Measurements from ENCODE around the gene LYSMD2.

The LYSMD2 gene

DNA sequence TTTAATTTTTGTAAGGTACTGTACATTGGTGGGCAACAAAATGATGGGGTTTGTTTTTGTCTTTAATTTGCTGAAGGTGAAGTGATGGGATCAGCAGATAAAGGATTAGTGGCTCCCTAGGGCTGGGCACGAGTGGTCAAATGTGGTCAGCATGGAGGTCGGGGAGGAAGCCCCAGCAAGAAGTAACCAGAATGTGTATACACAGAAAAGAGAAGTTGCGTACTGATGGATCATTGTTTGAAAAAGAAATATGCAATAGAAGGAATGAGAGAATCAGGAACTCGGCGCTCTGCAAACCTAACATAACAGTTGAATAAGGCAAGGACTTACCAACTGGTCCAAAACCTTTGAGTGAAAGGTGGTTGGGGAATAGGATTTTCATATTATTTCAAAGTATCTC lies 15.4 kb upstream of the LYSMD2 start:
- no peak for DNase-seq (ENCODE audit: low read depth in 1 of 2, low spot score in 1 of 2)

DNA sequence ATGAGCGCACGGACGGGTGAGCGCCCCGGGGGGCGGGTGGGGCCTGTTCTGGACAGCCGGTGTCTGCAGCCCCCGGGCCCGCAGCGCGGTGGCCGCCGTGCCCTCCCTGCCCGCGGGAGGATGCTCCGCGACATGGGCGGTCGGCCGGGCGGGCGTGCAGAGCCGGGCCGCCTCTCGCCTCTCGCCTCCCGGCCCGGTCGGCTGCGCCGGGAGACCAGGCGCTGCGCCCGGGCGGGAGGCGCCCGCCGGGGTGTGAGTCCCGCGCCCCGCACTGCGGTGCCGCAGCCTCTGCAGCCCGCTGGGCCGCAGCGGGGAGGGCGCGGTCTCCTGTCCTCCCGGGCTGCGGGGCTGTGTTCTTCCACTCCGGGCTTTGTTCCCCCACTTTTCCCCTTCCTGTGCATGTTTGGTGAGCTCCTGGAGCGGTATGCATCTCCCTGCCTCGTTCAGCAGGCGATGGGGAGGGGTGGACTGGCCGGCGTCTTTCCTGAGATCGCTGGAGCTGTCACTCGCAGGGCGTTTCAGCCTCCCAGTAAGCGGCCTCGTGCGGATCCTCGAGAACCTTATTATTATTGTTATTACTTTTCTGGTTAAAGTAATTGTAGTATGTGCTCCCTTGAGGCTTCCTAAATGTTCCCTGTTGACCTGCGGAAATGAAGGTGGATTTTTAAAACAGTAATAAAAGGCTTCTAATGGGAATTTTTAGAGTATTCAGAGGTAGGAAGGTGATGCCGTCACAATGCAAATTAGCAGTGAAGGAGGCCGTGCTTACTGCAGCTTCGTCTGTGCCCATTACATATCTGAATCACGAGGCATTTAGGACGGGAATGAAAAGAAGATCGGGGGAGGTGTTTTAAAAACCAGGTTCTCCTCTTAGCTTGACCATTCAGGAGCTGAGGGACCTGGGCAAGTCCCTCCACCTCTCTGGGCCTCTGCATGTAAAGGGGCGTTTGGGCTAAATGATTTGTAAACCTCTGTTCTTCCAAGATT lies 14.5 kb upstream of the LYSMD2 start:
- DNase-seq (ENCODE audit: low read depth in 1 of 2, low spot score in 1 of 2): no peak

DNA sequence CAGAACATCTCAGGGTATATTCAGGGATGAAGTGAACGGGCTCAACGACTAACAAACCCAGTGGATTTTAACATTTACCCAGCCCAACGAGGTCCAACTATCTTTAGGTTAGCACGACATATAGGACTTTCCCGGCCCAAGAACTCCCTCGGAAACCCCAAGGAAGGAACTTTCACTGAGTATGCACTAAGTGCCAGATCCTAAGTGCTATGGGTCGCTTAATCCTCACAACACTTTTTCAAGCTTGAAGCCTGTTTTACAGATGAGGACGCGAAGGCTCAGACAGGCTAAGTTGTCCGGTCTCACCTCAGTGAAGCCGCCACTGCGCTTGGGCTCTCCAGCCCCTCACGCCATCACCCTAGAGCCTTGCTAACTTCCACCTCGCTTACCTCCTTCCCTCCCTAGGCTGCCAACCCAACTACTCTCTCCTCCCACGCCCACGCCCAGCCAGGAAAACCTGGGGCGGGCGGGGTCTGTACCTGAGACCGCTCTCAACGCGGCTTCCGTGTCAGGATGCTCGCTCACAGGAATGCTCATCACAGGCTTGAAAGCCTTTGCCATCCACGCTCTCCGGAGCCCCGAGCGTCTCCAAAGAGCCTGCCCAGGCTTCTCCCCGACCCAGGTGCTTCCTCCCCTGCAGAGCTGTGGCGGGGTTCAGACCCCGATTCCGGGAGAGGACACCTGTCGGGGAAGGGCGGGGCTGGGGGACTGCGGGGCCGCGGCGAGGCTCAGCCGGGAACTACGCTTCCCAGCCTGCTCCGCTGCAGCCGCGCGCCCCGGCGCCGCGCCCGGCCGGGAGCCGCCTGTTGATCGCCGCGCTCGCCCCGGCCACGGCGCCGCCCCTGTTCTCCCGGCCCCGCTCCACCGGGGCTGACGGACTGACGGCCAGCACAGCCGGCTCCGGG lies 13.6 kb upstream of the LYSMD2 start, which contains the start of gene TMOD2:
Gene TMOD2 (plus strand): TSS at position 806 of the 905 bp plus-strand sequence. CDS start 14,845 bp downstream, outside the sequence.
- DNase-seq (ENCODE audit: low read depth in 1 of 2, low spot score in 1 of 2): peak in 1 of 2 donors; percentile 29

DNA sequence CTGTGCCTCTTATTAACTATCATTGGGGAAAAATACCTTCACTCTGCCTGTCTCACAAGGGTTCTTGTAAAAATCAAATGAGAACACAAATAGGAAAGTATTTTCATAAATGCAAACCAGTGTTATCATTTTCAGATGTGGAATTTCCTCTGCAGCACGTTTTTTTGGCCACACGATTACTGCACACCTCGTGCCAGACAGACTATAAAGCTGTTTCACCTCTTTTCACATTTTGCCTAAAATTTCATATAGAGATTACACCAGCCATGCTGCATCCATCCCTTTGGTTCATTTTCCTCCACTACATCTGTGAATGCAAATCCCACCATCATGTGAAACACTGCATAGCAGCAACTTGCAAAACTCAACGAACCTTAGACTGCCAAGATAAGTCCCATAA lies 12.7 kb upstream of the LYSMD2 start:
- DNase-seq (ENCODE audit: low read depth in 1 of 2, low spot score in 1 of 2): no peak

DNA sequence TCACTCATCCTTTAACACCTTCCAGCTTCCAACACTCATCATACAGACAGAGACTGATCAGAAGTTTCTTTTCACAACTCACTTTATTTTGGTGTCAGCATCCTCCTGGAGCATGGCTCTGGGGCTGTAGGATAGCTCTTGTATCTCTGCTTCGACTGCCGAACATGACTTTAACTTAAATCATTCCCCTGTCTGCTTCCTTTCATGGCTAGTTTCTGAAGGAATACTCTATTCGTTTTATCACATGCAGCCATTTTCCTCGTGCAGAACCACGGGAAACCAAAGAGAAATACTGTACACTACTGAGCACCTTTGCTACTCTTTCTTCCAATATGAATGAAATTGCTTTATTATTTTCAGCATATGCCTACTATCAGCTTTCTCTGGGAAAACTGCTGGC lies 11.9 kb upstream of the LYSMD2 start:
- no peak for DNase-seq (ENCODE audit: low read depth in 1 of 2, low spot score in 1 of 2)

DNA sequence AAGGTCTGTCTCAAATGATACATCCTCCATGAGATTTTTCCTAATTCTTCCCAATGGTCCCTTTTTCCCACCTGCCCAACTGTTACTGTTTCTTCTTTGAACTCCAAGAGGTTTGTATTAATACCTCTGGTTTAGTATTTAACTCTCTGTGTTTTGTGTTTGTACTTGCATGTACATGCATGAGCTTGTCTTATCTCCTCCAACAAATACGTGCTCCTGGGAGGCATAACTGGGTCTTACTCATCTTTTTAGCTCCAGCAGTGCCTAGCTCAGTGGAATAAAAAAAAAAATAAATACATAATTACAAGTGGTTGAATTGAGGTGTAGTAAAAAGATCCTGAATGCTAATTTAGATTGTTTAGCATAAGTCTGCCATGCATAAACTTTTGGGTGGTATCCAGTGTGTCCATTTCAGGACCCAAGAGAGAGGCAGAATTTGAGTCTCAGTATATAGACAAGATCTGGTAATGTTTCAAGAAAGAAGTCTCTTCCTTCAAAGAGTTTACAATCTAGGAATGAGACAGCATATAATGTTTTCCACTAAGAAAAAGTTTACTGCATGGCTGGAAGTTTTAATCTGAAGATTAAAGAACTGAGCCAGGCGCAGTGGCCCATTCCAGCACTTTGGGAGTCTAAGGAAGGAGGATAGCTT lies 1.7 kb upstream of the LYSMD2 start:
- DNase-seq (ENCODE audit: low read depth in 1 of 2, low spot score in 1 of 2): no peak

DNA sequence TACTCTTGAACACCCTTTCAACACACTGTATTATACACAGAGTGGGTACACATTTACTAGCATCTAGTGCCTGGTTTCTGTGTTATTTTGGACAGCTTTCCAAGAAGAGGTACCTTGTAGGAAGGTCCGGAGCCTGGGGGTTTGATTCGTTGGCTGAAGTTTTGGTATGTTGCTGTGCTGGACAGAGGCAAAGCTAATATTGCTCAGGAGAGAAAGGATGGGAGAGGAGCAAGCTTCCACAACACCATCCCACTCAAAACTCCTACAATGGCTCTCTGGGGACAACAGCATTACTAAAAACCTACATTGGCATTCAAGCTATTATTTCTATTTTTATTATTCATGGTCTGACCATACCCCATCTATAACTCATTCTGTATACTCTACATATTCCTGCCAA lies 1.1 kb upstream of the LYSMD2 start:
- no peak for DNase-seq (ENCODE audit: low read depth in 1 of 2, low spot score in 1 of 2)

DNA sequence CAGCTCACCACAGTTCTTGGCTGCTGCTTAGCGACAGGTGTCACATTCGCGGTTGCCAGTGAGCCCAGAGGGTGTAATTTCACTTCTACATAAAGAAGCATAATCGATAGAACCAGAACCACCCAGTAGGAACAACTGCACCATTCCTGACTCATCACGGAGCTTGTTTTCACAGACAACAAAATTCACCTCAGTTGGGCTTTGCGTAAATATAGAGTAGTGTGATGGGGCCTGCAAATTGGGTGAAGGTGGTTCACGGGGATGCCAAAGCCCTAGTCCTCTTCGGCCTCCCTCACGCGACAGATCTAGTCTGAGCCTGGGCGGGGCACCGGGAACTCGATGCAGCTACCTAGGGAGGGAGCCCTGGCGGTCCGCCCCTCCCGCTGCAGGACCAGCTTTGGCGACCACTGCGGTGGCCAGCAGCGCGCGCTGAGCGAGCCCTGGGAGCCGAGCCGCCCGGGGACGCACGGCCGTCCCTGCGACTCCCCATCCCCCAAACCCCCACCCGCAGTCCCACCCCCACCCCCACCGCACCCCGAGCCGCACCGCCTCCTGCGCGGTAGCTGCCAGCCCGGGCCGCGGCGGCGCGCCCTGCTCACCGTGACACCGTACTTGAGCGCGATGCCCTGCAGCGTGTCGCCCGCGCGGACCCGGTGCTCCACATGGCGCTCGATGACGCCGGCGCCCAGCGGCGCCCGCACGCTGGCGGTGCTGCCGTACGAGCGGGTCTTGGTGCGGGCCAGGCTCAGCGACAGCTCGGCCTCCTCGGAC lies 519 bp downstream of the LYSMD2 start:
- DNase-seq (ENCODE audit: low read depth in 1 of 2, low spot score in 1 of 2): peak; percentile 31 to 36

DNA sequence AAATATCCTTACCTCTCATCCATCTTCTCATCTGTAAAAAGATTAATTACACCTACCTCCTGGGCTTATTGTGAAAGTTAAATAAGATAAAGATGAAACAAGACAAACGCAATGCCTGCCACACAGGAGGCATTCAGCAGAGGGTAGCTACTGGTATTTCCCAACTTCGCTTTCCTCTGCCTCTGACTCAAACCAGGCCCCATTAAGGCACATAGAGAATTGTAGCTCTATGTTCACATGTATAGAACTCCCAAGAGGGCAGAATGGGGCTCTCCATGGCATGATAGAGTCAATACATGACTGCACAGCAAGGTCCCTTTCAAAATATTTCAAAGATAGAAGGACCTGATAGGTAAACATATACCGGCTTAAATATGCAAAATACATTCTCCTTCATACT lies 1.4 kb downstream of the LYSMD2 start:
- no peak for DNase-seq (ENCODE audit: low read depth in 1 of 2, low spot score in 1 of 2)

DNA sequence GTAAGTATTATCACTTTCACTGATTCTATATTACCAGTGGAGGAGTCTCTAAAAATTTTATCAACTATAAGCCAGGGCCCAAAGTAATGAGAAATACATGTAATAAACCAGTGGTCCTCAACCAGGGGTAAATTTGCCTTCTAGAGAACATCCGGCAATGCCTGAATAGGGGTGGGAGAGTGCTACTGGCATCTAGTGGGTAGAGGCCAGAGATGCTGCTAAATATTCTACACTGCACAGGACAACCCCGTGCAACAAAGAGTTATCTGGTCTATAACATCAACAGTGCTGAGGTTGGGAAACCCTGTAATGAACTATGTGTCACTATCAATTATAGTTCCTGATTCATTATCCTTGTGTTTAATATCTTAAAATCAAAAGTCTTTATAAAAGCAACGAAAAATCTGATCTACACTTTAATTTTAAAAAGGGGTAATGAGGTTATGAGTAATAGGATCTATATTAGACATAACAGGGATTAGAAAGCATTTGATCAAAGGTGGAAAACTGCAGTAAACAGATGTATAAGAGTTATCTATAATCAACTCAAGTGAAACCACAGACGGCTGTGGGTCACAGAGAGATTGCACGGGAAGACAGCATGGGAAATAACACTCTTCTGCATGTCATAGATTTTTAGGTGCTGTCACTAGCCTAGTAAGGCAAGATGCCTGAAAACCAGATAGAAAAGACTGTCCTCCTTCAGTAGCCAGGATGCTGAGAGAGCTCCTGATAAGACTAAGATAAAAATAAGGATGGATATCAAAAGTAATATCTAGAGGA lies 2.0 kb downstream of the LYSMD2 start:
- no peak for DNase-seq (ENCODE audit: low read depth in 1 of 2, low spot score in 1 of 2)

DNA sequence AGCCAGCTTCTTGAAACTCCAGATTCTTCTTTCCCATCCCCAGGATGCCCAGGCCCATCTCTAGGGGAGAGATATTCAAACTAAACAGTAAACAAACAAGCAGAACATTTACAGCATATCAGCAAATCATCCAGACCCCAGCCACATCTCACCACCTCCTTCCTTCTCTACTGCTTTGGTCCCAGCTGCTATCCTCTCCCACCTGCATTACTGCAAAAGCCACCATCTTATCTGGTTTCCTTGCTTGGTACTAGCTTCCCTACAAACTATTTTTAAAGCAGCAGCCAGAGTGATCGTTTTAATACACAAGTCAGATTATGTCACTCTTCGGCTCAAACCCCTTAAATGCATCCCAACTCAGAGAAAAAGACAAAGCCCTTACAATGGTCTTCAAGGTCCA lies 4.8 kb downstream of the LYSMD2 start:
- DNase-seq (ENCODE audit: low read depth in 1 of 2, low spot score in 1 of 2): no peak

DNA sequence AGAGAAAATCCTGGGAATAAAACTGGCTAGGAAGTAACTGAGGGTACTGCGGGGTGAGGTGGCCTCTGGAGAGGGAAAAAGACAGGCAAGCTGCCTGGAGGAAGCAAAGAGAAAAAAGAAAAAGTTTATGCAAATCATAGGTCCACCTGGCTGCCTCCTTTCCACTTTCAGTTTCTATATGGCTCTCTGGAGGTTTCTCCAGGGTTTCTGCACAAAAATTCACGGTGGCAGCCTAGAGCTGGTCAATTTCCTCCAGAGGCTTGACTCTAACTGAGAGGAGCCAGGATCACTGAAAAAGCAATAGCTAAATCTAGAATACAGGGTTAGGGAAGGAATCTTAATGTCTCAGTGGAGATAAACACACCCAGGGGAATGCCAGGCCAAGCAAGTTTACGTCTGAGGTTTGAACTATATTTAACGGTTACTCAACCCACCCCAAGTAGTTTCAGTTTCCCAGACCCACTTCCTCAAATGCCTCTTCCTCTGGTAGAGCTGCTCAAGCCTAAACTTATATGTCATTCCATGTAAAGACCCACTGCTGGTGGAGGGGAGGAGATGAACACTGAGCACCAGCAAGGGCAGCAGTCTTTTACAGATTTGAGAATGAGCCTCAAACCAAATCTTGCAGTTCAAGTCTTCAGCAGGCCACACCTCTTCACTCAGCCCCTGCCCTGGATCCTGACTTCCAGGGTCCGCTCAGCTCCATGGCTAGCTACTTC lies 5.7 kb downstream of the LYSMD2 start:
- no peak for DNase-seq (ENCODE audit: low read depth in 1 of 2, low spot score in 1 of 2)

DNA sequence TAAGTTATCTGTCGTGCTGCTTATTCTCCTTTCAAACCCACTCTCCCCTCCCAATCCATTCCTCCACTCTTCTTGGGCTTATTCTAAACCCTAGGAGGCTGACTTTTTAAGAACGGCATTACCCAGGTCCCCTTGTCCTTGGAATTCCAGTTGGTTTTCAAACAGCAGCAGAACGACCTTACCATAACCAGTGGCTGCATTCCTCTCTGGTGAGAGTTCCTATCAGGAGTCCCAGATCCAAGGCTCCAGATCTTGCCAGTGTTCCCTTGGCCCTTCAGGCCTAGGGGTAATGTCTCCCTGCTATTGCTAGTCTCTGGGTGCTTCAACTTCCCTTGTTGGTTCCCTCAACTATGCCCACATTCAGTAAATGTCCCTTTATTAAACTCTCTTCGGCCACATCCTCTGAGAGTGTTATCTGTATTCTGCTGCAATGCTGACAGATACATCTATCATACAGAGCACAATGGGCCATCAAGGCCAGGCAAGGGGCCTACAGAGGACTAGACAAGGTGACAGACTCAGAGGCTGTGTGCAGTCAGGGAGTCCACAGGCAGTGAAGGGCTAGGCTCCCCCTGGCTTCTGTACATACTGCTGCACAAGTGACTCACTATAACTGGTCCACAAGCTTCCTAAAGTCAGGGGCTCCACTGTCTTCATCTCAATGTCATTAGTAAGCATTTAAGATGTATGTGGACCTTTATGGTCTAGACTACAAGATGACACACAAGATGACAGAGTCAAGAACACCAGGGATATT lies 10.1 kb downstream of the LYSMD2 start:
- DNase-seq (ENCODE audit: low read depth in 1 of 2, low spot score in 1 of 2): no peak

DNA sequence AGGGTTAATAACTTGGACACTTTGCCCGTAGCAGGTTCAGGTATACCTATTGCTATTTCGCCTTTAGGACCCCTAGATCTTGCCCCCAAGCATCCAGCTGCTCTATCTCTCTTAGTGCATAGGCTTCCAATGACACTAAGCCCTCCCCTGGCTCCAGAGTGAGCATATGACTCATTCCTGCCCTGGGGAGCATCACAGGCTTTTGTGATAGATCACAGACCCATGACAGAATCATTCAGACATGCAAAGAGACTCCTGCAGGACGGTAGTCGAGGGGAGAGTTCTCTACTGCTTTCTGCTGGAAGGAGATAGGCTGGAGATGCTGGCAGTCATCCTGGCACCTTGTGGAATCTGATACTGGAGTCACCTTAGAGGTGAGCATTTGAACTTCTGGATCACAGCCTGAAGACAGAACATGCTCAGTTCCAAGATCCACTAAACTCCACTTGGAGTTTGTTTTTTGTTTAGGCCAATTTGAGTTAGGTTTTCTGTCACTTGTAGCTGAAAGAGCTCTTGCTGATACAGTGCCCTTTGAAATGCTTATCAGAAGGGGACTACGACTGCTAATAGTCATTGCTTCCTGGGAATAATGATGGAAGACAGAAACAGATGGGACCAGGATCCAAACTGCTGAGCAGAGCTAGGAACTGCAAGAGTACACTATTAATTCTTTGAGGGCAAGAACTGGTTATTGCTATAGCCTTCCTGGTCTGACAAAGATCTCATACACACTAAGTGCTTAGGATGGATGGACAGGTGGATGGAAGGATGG lies 11.0 kb downstream of the LYSMD2 start:
- DNase-seq (ENCODE audit: low read depth in 1 of 2, low spot score in 1 of 2): peak in 1 of 2 donors; percentile 15

DNA sequence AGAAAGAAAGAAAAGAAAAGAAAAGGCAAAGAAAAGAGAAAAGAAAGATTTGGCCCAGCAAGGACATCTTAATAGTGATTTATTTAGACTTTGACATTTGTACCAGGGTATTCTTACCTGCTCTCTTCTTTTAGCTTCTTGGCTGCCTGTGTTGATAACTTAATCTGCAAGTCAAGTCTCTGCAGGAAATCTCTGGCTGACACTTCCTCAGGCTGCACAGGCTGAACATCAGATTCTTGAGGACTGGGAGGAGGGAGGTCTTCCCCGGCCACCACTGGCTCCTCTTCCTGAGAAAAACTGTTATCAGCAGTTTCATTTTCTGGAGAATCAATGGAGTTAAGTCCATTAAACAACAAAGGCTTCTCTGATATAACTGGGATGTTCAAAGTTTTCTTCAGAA lies 12.8 kb downstream of the LYSMD2 start:
- no peak for DNase-seq (ENCODE audit: low read depth in 1 of 2, low spot score in 1 of 2)

DNA sequence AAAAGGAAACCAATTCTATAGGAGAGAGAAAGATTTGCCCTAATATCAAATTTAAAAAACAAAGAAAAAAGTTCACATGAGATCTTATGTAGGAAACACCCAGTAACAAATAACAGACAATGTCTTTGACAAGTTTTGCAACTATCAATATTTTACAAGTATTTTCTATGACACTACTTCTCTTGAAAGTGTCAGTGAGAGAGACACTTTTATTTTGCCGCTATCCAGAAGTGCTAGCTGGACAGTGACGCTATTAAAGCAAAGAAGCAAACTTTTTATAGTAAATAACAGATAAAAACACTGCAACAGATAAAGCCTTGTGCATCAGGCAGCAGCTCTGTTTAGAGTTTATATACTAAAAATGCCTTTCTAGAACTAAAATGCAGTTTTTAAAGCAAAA lies 13.3 kb downstream of the LYSMD2 start:
- DNase-seq (ENCODE audit: low read depth in 1 of 2, low spot score in 1 of 2): no peak

DNA sequence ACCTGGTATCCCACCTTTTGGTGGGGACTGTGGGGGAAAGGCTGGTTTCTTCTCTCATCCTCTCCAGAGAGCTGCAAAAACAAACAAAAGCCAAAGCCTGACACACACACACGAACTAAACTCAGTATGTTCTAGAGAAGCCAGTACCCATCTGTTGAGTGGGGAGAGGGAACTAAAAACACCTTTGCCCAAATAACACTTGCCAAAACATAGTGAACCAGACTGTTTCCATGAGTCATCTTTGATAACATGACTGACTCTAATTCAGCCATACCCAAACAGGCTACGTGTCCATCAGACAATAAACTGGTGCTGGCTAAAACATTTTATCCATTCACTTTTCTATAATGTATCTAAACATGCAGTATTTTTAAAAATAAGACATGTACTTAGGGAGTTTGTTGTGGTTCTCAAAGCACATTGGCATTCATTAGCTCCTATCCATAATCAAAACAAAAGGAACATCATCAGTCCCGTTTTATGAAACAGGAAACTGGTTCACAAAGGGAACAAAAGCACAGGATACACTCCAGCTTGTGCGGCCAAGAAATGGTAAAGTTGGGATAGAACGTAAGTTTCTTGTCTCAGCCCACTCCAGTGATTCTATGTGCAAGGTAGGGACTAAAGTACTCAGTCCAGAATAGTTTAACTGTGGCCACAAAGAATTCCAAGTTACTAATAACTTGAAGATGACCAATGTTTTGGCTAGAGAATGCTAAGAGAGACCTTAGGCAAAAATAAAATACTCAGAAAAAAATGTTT lies 16.1 kb downstream of the LYSMD2 start:
- DNase-seq (ENCODE audit: low read depth in 1 of 2, low spot score in 1 of 2): no peak

Measured in activated T-helper 1 cell treated with anti-CD3 and anti-CD28 coated beads, Interleukin-2, amount 50 U/mL, for 16 hours (primary cell).